ENCODE measurements around the gene TMEM106B. TPM values are rescaled to one million over a fixed set of nuclear protein-coding genes. Genes with fewer than 3 reads are reported as not detected.
"Not testable (repeated sequence)": the region's sequence is repeated elsewhere in the genome, so short reads cannot be mapped to it uniquely, and the experiment has no call there.

TMEM106B gene
- total RNA-seq, 2 donors from 2014 or later = 49.2 to 51.6 TPM

DNA sequence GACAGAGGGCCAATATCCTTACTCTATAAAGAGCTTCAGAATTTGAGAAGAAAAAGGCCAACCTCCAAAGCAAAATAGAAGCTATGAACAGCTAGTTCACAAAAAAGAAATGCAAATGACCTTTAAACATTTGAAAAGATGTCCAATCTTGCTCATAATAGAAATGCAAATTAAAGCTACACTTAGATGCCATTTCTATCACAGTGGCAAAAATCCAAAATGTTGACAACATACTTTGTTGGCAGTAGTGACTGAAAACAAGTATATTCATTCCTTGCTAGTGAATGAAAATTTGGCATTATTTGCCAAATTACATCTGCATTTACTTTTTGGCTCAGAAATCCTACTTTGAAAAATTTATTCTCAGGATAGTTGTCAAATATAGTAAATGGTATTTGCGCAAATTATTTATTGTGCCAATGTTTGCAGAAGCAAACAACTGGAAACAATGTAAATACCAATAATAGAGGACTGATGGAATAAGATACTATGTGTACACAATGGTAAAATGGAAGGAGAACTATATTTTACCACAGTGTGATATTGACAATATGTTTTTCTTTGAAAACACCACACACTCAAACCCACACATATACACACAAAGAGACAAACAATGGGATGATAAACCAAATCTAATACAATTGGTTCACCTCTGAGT lies 9.4 kb downstream of the TMEM106B start:
- Histone ChIP-seq H3K9me3 (no peaks in the 10 kb centered on the region), H3K4me1 (ENCODE audit: control insufficient read depth in 1 of 2, low read depth in 2 of 2) (no peaks in the 10 kb centered on the region), H3K27ac (no peak overlapping the region), H3K4me3 (no peak overlapping the region), H3K36me3 (peaks cover 17% of the 10 kb centered on the region), H3K27me3 (replicated peaks; ENCODE audit: insufficient read depth) (no peaks in the 10 kb centered on the region)
- TF ChIP-seq, protein P1, sequence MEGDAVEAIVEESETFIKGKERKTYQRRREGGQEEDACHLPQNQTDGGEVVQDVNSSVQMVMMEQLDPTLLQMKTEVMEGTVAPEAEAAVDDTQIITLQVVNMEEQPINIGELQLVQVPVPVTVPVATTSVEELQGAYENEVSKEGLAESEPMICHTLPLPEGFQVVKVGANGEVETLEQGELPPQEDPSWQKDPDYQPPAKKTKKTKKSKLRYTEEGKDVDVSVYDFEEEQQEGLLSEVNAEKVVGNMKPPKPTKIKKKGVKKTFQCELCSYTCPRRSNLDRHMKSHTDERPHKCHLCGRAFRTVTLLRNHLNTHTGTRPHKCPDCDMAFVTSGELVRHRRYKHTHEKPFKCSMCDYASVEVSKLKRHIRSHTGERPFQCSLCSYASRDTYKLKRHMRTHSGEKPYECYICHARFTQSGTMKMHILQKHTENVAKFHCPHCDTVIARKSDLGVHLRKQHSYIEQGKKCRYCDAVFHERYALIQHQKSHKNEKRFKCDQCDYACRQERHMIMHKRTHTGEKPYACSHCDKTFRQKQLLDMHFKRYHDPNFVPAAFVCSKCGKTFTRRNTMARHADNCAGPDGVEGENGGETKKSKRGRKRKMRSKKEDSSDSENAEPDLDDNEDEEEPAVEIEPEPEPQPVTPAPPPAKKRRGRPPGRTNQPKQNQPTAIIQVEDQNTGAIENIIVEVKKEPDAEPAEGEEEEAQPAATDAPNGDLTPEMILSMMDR (IDR thresholded peaks at IDR 0.05) = no peak
- DNase-seq (ENCODE audit: low spot score) = no peak
- no peak for ATAC-seq (ENCODE audit: insufficient number of reproducible peaks, low FRiP score, low read depth)

DNA sequence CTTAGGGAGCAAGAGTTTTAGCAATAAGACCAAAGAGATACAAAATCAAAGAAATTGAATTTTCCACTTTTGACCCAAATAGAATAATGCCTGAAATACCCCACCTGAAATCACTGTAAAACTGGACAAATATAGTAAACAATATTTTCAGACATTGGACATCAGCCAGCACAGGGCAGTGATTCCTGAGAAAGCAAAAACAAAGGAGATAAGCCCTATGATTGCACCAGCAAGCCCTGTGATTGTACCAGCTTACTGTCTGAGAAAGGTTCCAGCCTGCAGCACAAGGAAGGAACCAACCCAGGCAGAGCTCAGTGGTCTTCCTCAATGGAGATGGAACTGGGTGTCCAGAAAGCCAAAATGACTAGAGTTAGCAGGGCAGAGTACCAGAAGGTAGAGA lies 10.3 kb downstream of the TMEM106B start:
- Histone ChIP-seq H3K4me1 (ENCODE audit: control insufficient read depth in 1 of 2, low read depth in 2 of 2) (no peaks in the 10 kb centered on the region), H3K27ac (no peak overlapping the region), H3K4me3 (no peak overlapping the region), H3K36me3 (peaks cover 17% of the 10 kb centered on the region), H3K27me3 (replicated peaks; ENCODE audit: insufficient read depth) (no peaks in the 10 kb centered on the region), H3K9me3 (no peaks in the 10 kb centered on the region)
- DNase-seq (ENCODE audit: low spot score) = no peak
- TF ChIP-seq, protein P1 (IDR thresholded peaks at IDR 0.05) = no peak
- ATAC-seq (ENCODE audit: insufficient number of reproducible peaks, low FRiP score, low read depth) = no peak

DNA sequence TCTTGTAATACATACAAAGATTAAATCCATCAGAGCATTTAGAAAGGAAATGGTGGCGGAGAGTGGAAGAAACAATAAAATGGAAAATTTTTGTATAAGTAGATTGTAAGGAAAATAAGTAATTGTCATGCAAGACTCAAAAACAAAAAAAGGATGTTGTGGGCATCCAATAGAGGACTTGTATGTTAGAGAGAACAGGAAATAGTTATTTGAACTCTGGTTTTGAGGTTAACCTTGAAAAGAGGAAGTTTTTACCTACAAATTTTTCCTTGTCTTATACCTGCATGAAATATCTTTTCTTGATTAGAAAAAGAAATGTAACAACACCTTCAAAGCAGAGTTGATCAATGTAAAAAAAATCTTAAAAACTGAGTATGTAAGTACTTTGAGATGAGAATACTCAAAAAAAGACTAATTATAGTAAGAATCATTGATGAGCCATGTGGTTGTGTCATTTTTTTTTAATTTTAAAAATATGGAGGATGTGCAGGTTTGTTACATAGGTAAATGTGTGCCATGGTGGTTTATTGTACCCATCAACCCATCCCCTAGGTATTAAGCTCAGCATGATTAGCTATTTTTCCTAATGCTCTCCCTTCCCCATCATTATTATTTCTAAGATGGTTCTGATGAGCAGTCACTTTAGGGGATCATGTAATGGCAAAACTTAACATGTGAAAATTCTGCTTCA lies 11.9 kb downstream of the TMEM106B start:
- H3K9me3 ChIP-seq = no peaks in the 10 kb centered on the region
- ATAC-seq (ENCODE audit: insufficient number of reproducible peaks, low FRiP score, low read depth) (no peak), DNase-seq (ENCODE audit: low spot score) (no peak)
- TF ChIP-seq, protein P1 (IDR thresholded peaks at IDR 0.05) = no peak
- H3K27me3 ChIP-seq (replicated peaks; ENCODE audit: insufficient read depth) = no peaks in the 10 kb centered on the region
- no peak overlapping the region for H3K27ac ChIP-seq
- H3K36me3 ChIP-seq = peaks cover 17% of the 10 kb centered on the region
- H3K4me1 ChIP-seq (ENCODE audit: control insufficient read depth in 1 of 2, low read depth in 2 of 2) = no peaks in the 10 kb centered on the region
- no peak overlapping the region for H3K4me3 ChIP-seq

DNA sequence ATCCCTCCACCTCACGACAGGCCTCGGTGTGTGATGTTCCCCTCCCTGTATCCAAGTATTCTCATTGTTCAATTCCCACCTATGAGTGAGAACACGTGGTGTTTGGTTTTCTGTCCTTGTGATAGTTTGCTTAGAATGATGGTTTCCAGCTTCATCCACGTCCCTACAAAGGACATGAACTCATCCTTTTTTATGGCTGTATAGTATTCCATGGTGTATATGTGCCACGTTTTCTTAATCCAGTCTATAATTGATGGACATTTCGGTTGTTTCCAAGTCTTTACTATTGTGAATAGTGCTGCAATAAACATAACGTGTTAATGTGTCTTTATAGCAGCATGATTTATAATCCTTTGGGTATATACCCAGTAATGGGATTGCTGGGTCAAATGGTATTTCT lies 13.9 kb downstream of the TMEM106B start:
- not testable (repeated sequence) for H3K27me3 ChIP-seq (replicated peaks; ENCODE audit: insufficient read depth); ATAC-seq (ENCODE audit: insufficient number of reproducible peaks, low FRiP score, low read depth); H3K36me3 ChIP-seq; H3K4me3 ChIP-seq; H3K27ac ChIP-seq; DNase-seq (ENCODE audit: low spot score); H3K4me1 ChIP-seq (ENCODE audit: control insufficient read depth in 1 of 2, low read depth in 2 of 2); H3K9me3 ChIP-seq

DNA sequence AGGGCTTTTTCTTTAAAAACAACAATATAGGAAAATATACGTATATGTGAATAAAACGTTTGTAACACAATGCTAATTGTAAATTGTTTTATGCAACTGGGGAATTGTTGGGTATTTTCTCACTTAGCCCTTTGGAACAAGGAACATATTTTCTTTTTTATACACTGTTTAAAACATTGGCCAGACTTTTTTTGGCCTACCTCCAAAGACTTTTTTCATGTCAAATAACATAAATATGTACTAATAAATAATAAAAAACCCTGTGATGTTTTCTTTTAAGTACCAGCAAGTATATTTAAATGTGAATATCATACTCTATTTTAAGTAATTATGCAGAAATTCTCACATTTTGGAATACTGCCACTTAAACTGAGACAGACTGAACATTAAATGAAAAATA lies 15.7 kb downstream of the TMEM106B start:
- TF ChIP-seq, protein P1 (IDR thresholded peaks at IDR 0.05) = no peak
- Histone ChIP-seq H3K36me3 (peaks cover 5% of the 10 kb centered on the region), H3K27ac (no peak overlapping the region), H3K4me3 (no peak overlapping the region), H3K27me3 (replicated peaks; ENCODE audit: insufficient read depth) (no peaks in the 10 kb centered on the region), H3K9me3 (no peaks in the 10 kb centered on the region), H3K4me1 (ENCODE audit: control insufficient read depth in 1 of 2, low read depth in 2 of 2) (no peaks in the 10 kb centered on the region)
- DNase-seq (ENCODE audit: low spot score) (no peak), ATAC-seq (ENCODE audit: insufficient number of reproducible peaks, low FRiP score, low read depth) (no peak)

Data from thoracic aorta (tissue), 2 donors.